H9 (cell line): ENCODE measurements around the gene ATE1. TPM values are rescaled to one million over a fixed set of nuclear protein-coding genes. Genes with fewer than 3 reads are reported as not detected.

Experiments used
- DNase-seq: peaks from one replicate; pipeline ENCODE4 v3.0.0-alpha.2; 2017
- H2AFZ ChIP-seq: one replicate; pipeline ENCODE4 v1.6.1; 2013; ENCODE audit warnings: mild to moderate bottlenecking, low read length, control low read depth, moderate library complexity
- H2AK5ac ChIP-seq: 2 replicates; pipeline ENCODE4 v1.6.1; 2013; ENCODE audit warnings: low read length, control low read depth, mixed read lengths; ENCODE audit not compliant: insufficient read length
- H2BK120ac ChIP-seq: one replicate; pipeline ENCODE4 v1.6.1; 2013; ENCODE audit warnings: low read depth, mild to moderate bottlenecking, low read length, control low read depth, inconsistent platforms; ENCODE audit not compliant: poor library complexity, severe bottlenecking
- H2BK12ac ChIP-seq: 2 replicates; pipeline ENCODE4 v1.6.1; 2013; ENCODE audit warnings: low read length, control low read depth, mixed read lengths, low read depth; ENCODE audit not compliant: insufficient read length
- H2BK15ac ChIP-seq: 2 replicates; pipeline ENCODE4 v1.6.1; 2013; ENCODE audit warnings: low read depth, low read length, control low read depth
- H2BK20ac ChIP-seq: one replicate; pipeline ENCODE4 v1.6.1; 2013; ENCODE audit warnings: low read depth, mild to moderate bottlenecking, low read length, control low read depth, inconsistent platforms; ENCODE audit not compliant: poor library complexity, severe bottlenecking
- H2BK5ac ChIP-seq: 2 replicates; pipeline ENCODE4 v1.6.1; 2013; ENCODE audit warnings: low read length, control low read depth, mixed read lengths; ENCODE audit not compliant: insufficient read length
- H3K14ac ChIP-seq: 2 replicates; pipeline ENCODE4 v1.6.1; 2013; ENCODE audit warnings: low read length, control low read depth; ENCODE audit not compliant: insufficient read depth
- H3K18ac ChIP-seq: 2 replicates; pipeline ENCODE4 v1.6.1; 2013; ENCODE audit warnings: low read depth, mild to moderate bottlenecking, mixed read lengths, low read length, control low read depth; ENCODE audit not compliant: insufficient read length
- H3K23ac ChIP-seq: 2 replicates; pipeline ENCODE4 v1.6.1; 2013; ENCODE audit warnings: low read length, control low read depth, mixed read lengths, low read depth; ENCODE audit not compliant: insufficient read length
- H3K23me2 ChIP-seq: 2 replicates; pipeline ENCODE4 v1.6.1; 2013; ENCODE audit warnings: low read depth, mild to moderate bottlenecking, mixed read lengths, low read length, control low read depth; ENCODE audit not compliant: insufficient read length, poor library complexity, severe bottlenecking
- H3K27ac ChIP-seq: 2 replicates; pipeline ENCODE4 v1.5.1; 2013; ENCODE audit warnings: low read length, control low read depth, mixed read lengths, low read depth; ENCODE audit not compliant: insufficient read length
- H3K27me3 ChIP-seq: 2 replicates; pipeline ENCODE4 v1.6.1; 2013; ENCODE audit warnings: low read length, control low read depth, inconsistent platforms; ENCODE audit not compliant: insufficient read depth
- H3K4ac ChIP-seq: 2 replicates; pipeline ENCODE4 v1.6.1; 2013; ENCODE audit warnings: low read depth, mild to moderate bottlenecking, control low read depth, inconsistent platforms, low read length, moderate library complexity
- H3K4me1 ChIP-seq: 2 replicates; pipeline ENCODE4 v1.6.1; 2013; ENCODE audit warnings: low read length, control low read depth, inconsistent platforms; ENCODE audit not compliant: insufficient read depth
- H3K4me2 ChIP-seq: 2 replicates; pipeline ENCODE4 v1.6.1; 2013; ENCODE audit warnings: low read length, control low read depth, mixed read lengths; ENCODE audit not compliant: insufficient read length, insufficient read depth
- H3K56ac ChIP-seq: 2 replicates; pipeline ENCODE4 v1.6.1; 2013; ENCODE audit warnings: low read depth, mild to moderate bottlenecking, mixed read lengths, low read length, control low read depth; ENCODE audit not compliant: insufficient read length
- H3K79me1 ChIP-seq: 2 replicates; pipeline ENCODE4 v1.6.1; 2013; ENCODE audit warnings: low read depth, mild to moderate bottlenecking, moderate library complexity, low read length, control low read depth, inconsistent platforms; ENCODE audit not compliant: insufficient read depth, poor library complexity, severe bottlenecking
- H3K79me2 ChIP-seq: 2 replicates; pipeline ENCODE4 v1.6.1; 2013; ENCODE audit warnings: low read length, control low read depth, inconsistent platforms; ENCODE audit not compliant: insufficient read depth
- H3K9ac ChIP-seq: 2 replicates; pipeline ENCODE4 v1.6.1; 2013; ENCODE audit warnings: low read length, control low read depth, mixed read lengths; ENCODE audit not compliant: insufficient read length; ENCODE audit errors: extremely low read depth
- H3K9me3 ChIP-seq: one replicate; pipeline ENCODE4 v1.6.1; 2013; ENCODE audit warnings: low read depth, low read length, inconsistent platforms; ENCODE audit not compliant: control insufficient read depth
- H3T11ph ChIP-seq: one replicate; pipeline ENCODE4 v1.6.1; 2013; ENCODE audit warnings: mild to moderate bottlenecking, low read length, control low read depth, inconsistent platforms
- H4K20me1 ChIP-seq: one replicate; pipeline ENCODE4 v1.6.1; 2013; ENCODE audit not compliant: control insufficient read depth, insufficient read length, insufficient read depth
- H4K5ac ChIP-seq: 2 replicates; pipeline ENCODE4 v1.6.1; 2013; ENCODE audit warnings: low read depth, mild to moderate bottlenecking, mixed read lengths, low read length, control low read depth; ENCODE audit not compliant: insufficient read length
- H4K8ac ChIP-seq: replicated peaks from 2 replicates; pipeline ENCODE4 v1.6.1; 2013; ENCODE audit warnings: low read length, control low read depth, mixed read lengths, low read depth; ENCODE audit not compliant: insufficient read length
- H4K91ac ChIP-seq: 2 replicates; pipeline ENCODE4 v1.6.1; 2013; ENCODE audit warnings: low read depth, mild to moderate bottlenecking, moderate library complexity, mixed read lengths, low read length, control low read depth; ENCODE audit not compliant: insufficient read length
- H3K27ac Mint-ChIP-seq, 3 experiments: 2 replicates in 2 of 3; 3 replicates in 1 of 3; pipeline ENCODE4 v1.8.0; 2020 to 2021; ENCODE audit warnings: mixed read lengths in 3 of 3, mild to moderate bottlenecking in 1 of 3, moderate library complexity in 1 of 3
- H3K27me3 Mint-ChIP-seq: 2 replicates; pipeline ENCODE4 v1.8.0; 2021; ENCODE audit warnings: low read depth, mild to moderate bottlenecking, moderate library complexity, mixed read lengths
- H3K36me3 Mint-ChIP-seq, 3 experiments: 2 replicates in 2 of 3; 3 replicates in 1 of 3; pipeline ENCODE4 v1.8.0; 2020 to 2021; ENCODE audit warnings: low read depth in 3 of 3, mixed read lengths in 3 of 3; ENCODE audit not compliant: insufficient read depth in 1 of 3
- H3K4me1 Mint-ChIP-seq, 2 experiments: 2 replicates each; pipeline ENCODE4 v1.8.0; 2020; ENCODE audit warnings: mixed read lengths in 2 of 2
- H3K4me3 Mint-ChIP-seq, 2 experiments: 2 replicates in 1 of 2; 3 replicates in 1 of 2; pipeline ENCODE4 v1.8.0; 2020 to 2021; ENCODE audit warnings: mild to moderate bottlenecking in 2 of 2, mixed read lengths in 2 of 2, moderate library complexity in 1 of 2
- H3K9me3 Mint-ChIP-seq, 2 experiments: 2 replicates in 1 of 2; 3 replicates in 1 of 2; pipeline ENCODE4 v1.8.0; 2020; ENCODE audit warnings: mild to moderate bottlenecking in 2 of 2, mixed read lengths in 2 of 2, moderate library complexity in 1 of 2
- CTCF ChIP-seq: fragments of 200-600 bp; sonication (generic); conservative IDR thresholded peaks from 3 replicates; pipeline ENCODE4 v1.8.0; 2021; ENCODE audit warnings: antibody characterized with exemption, mild to moderate bottlenecking
- WGBS: extraction: QIAGEN DNeasy Blood & Tissue Kit; methylation state at CpG from one replicate; pipeline ENCODE4 v1.1.7; 2013; ENCODE audit warnings: missing lambda C conversion rate, low lambda C conversion rate, mixed read lengths; ENCODE audit not compliant: insufficient read length; ENCODE audit errors: extremely low coverage; 5-methylcytosine and 5-hydroxymethylcytosine counted together
- total RNA-seq: library from RNA; stranded (reverse); gene quantifications from 2 replicates; pipeline ENCODE4 v1.2.1, GENCODE V29; 2021

ATE1 gene
- total RNA-seq, 1 experiment from 2014 or later: 29.0 TPM

GRCh38 chr10:121696854-121697253 lies 231.0 kb downstream of the ATE1 start:
- Histone ChIP-seq H2AK5ac (no peak overlapping the region), H2BK15ac (no peak overlapping the region), H3K79me2 (no peaks in the 10 kb centered on the region), H3K56ac (no peak overlapping the region), H3K9ac (no peak overlapping the region), H3K79me1 (no peaks in the 10 kb centered on the region), H2BK20ac (no peak overlapping the region), H3K9me3 (no peaks in the 10 kb centered on the region), H2BK120ac (no peak overlapping the region), H3K4ac (no peak overlapping the region), H3K27ac (no peak overlapping the region), H3K18ac (no peak overlapping the region), H3K4me1 (no peaks in the 10 kb centered on the region; the same call in 1 of the 2 replicates), H3T11ph (no peak overlapping the region), H3K14ac (no peak overlapping the region), H3K4me2 (no peak overlapping the region), H4K5ac (no peak overlapping the region), H3K23me2 (no peaks in the 10 kb centered on the region), H2BK5ac (no peak overlapping the region), H3K27me3 (no peaks in the 10 kb centered on the region), H4K91ac (no peak overlapping the region), H2BK12ac (no peak overlapping the region), H2AFZ (no peak overlapping the region), H3K23ac (no peak overlapping the region), H4K20me1 (no peaks in the 10 kb centered on the region), H4K8ac (no peak overlapping the region)
- H3K4me1 Mint-ChIP-seq: peaks cover 25 to 28% of the 10 kb centered on the region in 2 experiments
- H3K27me3 Mint-ChIP-seq: no peaks in the 10 kb centered on the region; the same call in none of the 2 replicates
- H3K27ac Mint-ChIP-seq: no peak overlapping the region
- TF ChIP-seq CTCF: peak; percentile 79
- H3K36me3 Mint-ChIP-seq: 0 out of 7 replicates have a peak, but pooled peaks cover 0 to 3% (median 0%) of the 10 kb centered on the region in 3 experiments
- H3K9me3 Mint-ChIP-seq: peaks cover 3 to 4% of the 10 kb centered on the region in 2 experiments; a peak in 3 of 5 replicates
- no CpG with 5 or more reads among the region's 3 CpGs for WGBS
- DNase-seq: peak; percentile 74
- H3K4me3 Mint-ChIP-seq: no peak overlapping the region; a peak in 1 of 5 replicates
